GM12891 (cell line): ENCODE results near the gene MRPL53.

Experiments used
- DNase-seq: peaks from one replicate; pipeline ENCODE4 v3.0.0; 2011; ENCODE audit warnings: low spot score; ENCODE audit not compliant: insufficient read length
- FAIRE-seq: peaks from 2 replicates; lab custom pipeline; 2011; peaks lifted over from hg19 to GRCh38; lab: Jason Lieb, UNC
- PAX5 ChIP-seq: IDR thresholded peaks from 2 replicates; pipeline ENCODE4 v1.6.1; 2011; ENCODE audit warnings: low read length, moderate library complexity, mild to moderate bottlenecking; ENCODE audit not compliant: insufficient read depth, severe bottlenecking
- POLR2A ChIP-seq: IDR thresholded peaks from 2 replicates; pipeline ENCODE4 v1.6.1; 2011; ENCODE audit warnings: low read depth, low read length, control low read depth
- POLR2AphosphoS5 ChIP-seq: IDR thresholded peaks from 2 replicates; pipeline ENCODE4 v1.6.1; 2011; ENCODE audit warnings: low read depth, low read length, control low read depth
- POU2F2 ChIP-seq: IDR thresholded peaks from 2 replicates; pipeline ENCODE4 v1.6.1; 2011; ENCODE audit warnings: low read depth, mild to moderate bottlenecking, control low read depth, low read length, moderate library complexity
- SPI1 ChIP-seq: IDR thresholded peaks from 2 replicates; pipeline ENCODE4 v1.6.1; 2011; ENCODE audit warnings: low read depth, low read length, control low read depth
- TAF1 ChIP-seq: IDR thresholded peaks from 2 replicates; pipeline ENCODE4 v1.6.1; 2011; ENCODE audit warnings: low read depth, low read length, control low read depth

The MRPL53 gene

DNA sequence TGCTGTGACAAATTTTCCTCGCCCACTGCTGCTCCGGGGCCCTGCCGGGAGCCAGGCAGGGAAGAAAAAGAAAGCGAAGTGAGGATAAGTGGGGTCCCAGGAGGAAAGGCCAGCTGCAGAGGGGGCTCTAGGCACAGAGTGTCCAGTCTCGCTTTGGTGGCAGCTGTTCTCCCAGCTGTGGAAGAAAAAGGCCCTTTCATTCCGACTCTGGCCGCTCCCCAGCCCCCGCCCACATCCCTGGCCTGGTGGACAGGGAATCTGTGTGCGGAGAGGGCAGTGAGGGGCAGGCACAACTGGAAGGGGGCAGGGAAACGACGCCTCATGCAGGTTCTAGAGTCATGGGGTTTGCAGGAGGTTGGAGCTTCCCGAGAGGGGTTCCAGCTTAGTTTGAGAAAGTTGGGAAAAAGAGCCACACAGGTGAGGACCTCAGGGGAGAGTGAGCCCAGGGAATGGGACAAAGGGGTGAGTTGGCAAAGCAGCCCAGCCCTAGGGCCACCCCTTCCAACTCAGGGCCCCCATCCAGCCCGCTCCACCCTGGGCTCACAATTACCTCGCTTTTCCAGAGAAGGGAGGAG, 32.6 kb downstream of the MRPL53 start:
- DNase-seq (no peak), FAIRE-seq (no peak)
- TF ChIP-seq POU2F2: no peak
- TF ChIP-seq POLR2AphosphoS5: no peak
- no peak for TF ChIP-seq SPI1
- no peak for TF ChIP-seq TAF1
- no peak for TF ChIP-seq PAX5
- TF ChIP-seq POLR2A: no peak

DNA sequence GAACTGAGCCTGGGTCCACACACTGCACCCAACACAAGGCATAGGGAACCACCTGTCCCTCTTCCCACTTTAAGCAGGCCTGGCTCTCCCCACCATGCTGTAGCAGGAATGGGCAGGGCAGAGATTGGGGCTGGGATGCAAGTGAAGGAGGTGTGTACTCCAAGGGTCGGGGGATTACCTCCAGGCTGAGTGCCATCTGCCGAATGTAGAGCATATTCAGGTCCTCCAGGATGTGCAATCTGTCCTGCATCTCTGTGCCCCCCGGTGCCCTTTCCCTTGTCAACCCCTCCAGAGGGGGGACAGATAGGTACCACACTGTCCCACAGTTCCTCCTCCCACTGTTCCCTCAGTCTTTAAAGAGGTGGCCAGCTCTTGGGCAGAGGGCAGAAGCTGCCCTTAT, 33.1 kb downstream of the MRPL53 start:
- FAIRE-seq (peak; percentile 66), DNase-seq (no peak)
- TF ChIP-seq POLR2AphosphoS5: no peak
- no peak for TF ChIP-seq POU2F2
- no peak for TF ChIP-seq PAX5
- no peak for TF ChIP-seq SPI1
- no peak for TF ChIP-seq POLR2A
- TF ChIP-seq TAF1: no peak

DNA sequence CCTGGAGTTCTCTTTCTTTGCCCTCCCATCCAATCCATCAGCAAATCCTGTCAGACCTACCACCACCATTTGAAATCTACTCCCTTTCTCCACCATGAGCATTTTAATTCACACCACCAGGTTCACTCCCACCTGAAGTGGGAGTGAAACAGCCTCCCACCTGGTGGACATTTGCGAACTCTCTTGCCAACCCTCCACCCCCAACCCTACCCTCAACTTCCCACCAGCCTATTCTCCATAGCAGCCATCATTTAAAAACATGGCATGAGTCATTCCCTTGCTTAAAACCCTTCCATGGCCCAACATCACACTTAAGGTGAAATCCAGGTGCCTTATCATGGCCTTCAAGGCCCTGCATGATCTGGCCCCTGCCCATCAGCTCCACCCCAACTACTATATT, 34.2 kb downstream of the MRPL53 start:
- TF ChIP-seq PAX5: no peak
- no peak for TF ChIP-seq POU2F2
- no peak for TF ChIP-seq TAF1
- no peak for TF ChIP-seq SPI1
- TF ChIP-seq POLR2AphosphoS5: no peak
- no peak for TF ChIP-seq POLR2A
- no peak for DNase-seq
- peak; percentile 13 for FAIRE-seq

DNA sequence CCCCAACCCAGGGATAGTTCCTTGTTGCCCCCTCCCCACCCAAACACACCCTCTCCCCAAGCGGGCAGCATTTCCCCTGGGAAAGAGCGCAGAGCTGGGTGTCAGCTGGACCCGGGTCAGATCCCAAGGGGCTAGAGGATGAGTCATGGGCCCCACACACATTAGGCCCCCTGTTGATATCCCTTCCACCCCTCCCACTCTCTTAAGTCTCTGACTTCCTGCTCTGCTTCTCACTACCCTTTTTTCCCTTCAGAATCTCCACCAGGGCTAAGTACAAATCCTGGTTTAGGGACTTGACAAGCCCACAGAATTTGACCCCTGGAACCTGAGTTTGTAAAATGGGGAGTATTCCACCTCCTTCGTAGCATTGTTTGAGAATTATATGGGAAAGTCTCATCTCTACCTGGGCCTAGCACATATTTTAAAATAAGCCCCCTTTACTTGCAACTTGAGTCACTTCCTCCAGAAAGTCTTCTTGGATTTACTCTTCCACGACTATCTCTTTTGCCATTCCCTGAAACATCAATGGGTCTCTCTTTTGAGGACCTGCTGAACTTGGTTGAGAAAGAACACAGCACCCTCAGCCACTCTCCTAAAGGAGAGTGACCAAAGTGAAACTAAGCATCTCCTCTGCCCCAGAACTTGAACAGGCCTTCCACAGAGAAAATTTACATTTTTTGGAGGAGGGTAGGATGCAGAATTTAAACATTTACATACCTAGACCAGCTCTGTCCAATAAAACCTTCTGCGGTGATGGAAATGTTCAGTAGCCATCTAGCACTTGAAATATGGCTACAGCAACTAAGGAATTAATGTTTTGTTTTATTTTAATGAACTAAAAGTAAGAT, 35.4 kb downstream of the MRPL53 start:
- DNase-seq (peak; percentile 49), FAIRE-seq (no peak)
- TF ChIP-seq PAX5: no peak
- peak; percentile 54 for TF ChIP-seq SPI1
- TF ChIP-seq POU2F2: no peak
- TF ChIP-seq TAF1: no peak

DNA sequence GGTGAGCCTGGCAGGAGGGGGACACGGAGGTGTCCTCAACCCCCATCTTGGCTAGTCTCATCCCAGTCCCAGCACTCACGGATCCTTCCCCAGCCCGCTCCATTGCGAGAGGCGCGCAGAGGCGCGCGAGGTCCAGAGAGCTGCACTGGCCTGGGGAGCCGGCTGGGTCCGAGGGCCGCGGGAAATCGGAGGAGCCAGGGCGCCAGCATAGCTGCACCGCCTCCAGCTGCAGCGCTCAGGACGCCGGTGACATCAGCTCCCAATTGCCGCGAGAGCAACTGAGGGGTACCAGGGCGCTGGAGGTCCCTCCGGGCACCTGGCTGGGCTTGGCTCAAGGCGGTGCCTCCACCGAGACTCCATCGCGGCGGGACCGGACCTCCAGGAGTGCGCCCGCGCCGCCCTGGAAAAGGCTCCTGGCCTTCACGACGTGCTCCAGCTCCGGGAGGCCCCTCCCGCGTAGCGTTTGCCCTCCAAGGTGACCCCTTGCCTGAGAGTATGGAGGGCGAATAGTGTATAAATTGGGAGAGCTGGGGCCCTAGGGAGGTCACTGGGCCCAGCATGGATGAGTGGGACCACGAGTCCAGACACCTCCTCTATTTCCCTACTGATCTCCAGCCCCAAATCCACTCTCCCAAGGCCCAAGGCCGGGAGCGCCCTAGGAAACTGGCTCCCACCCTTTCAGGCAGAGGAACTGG, 36.2 kb downstream of the MRPL53 start:
- FAIRE-seq (no peak), DNase-seq (no peak)
- TF ChIP-seq POU2F2 (no peak), SPI1 (no peak), TAF1 (no peak), POLR2A (no peak), POLR2AphosphoS5 (no peak), PAX5 (no peak)

DNA sequence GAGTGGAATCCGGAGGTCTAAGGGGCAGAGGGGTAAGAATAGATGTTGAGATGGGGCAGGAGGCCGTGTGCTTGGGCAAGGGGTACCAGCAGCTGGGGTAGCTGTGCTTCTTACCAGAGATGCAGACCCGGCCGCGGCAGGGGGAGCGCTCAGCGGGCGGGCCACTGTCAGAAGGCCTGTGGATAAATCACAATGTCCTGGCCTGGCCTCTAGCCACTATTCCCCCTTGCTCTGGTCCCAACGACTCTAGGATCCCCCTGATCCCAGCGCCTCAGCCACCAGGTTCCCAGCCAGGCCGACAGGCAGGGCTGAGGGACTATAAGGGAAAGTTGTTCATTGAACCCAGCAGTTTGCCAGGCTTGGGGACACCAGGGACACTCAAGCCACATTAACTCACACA, 42.0 kb downstream of the MRPL53 start:
- TF ChIP-seq POU2F2: no peak
- TF ChIP-seq POLR2A: no peak
- TF ChIP-seq PAX5: no peak
- no peak for TF ChIP-seq TAF1
- no peak for TF ChIP-seq POLR2AphosphoS5
- TF ChIP-seq SPI1: no peak
- FAIRE-seq: no peak
- DNase-seq: no peak

DNA sequence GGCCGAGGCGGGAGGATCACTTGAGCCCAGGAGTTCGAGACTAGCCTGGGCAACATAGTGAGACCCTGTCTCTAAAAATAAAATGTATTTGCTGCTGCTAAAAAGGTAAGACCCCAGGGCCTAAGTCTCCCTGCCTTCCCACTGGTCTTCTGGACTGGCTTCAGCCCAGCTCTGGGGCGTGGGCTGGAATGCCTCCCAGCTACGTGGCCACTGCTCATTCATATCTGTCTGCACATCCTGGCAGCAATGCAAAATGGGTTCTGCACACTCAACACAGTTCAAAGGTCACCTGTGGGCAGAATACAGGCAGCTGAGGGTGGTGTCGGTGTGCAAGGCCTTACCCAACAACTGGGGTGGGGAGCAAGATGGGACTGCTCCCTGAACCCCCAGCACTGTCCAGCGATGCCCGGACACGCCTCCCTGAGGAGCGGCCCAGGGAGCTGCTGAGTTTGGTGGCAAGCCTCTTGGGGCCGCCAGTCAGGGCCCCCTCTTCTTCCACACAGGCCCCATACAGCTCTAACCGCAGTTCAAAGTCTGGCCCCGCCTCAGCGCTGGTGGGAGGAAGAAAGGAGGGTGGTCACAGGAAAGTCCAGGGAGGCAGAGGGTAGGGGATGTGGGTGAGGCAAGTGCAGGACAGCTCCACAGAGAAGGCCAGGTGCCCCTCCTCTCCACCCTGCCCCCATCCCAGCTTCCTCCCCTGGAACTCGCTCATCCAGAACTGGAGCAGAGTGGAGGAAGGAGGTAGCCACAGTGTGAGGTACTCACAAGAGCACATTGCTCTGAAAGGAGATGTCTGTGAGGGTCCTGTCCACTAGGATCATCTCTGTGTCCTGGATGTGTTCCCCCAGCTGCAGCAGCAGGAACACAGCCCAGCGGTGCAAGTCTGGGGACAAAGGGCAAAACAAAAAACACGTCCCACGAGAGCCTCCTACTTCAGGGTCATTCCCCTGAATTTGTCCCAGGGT, 42.7 kb downstream of the MRPL53 start:
- no peak for FAIRE-seq
- no peak for DNase-seq
- TF ChIP-seq PAX5 (no peak), TAF1 (no peak), POU2F2 (no peak), POLR2AphosphoS5 (no peak), SPI1 (no peak), POLR2A (no peak)

DNA sequence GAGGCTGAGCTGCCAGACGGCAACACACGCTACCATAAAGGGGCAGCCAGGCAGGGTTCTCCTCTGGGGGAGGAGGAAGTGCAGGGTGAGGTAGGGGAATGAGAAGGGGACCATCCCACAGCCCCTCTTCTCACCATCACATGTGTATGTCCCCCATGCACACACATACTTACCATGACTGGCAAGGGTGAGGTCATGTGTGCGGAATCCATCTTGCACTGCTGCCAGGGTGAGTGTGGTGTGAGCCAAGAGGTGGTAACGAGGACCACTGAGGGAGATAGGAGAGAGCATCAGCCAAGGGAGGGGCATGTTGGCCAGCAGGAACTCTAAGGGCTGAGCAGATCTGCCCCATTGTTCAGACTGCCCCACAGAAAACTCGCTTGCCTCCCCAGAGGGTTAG, 43.8 kb downstream of the MRPL53 start:
- no peak for TF ChIP-seq PAX5
- no peak for TF ChIP-seq POLR2A
- TF ChIP-seq TAF1: no peak
- TF ChIP-seq POU2F2: no peak
- no peak for TF ChIP-seq SPI1
- TF ChIP-seq POLR2AphosphoS5: no peak
- no peak for FAIRE-seq
- DNase-seq: no peak

DNA sequence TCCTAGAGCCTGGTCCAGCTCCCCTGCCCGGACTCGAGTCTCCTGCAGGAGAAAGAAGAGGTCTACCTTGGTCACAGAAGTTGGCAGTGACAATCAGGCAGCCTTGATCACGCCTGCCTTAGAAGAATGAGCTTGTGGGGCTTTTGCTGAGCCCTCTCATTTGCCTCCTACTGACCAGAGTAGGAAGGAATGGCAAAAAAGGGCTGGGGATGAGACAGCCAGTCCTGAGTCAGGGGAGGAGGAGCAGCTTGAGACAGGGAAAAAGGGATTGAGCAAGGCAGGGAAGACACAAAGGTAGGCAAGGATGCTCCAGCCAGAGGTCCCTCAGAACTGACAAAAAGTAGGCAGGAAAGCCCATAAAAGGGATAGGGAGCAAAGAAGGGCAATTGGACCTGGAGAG, 44.9 kb downstream of the MRPL53 start:
- FAIRE-seq: no peak
- DNase-seq: no peak
- TF ChIP-seq POLR2A (no peak), POLR2AphosphoS5 (no peak), PAX5 (no peak), TAF1 (no peak), POU2F2 (no peak), SPI1 (no peak)
